Ascending aorta (tissue), 2 donors: ENCODE results near the gene MCC. TPM values are rescaled to one million over a fixed set of nuclear protein-coding genes. Genes with fewer than 3 reads are reported as not detected.

ENCODE experiments used
- DNase-seq, 2 donors: peaks; one replicate each; pipeline ENCODE4 v3.0.0-alpha.2; 2019; ENCODE audit warnings: low spot score in 2 of 2
- H3K27ac ChIP-seq, 2 donors: fragments of 200-600 bp; sonication (generic); one replicate each; pipeline ENCODE4 v1.5.1; 2016 to 2017; ENCODE audit warnings: mild to moderate bottlenecking in 1 of 2
- H3K27me3 ChIP-seq: fragments of 200-600 bp; sonication (generic); one replicate; pipeline ENCODE4 v1.5.1; 2017
- H3K36me3 ChIP-seq, 2 donors: fragments of 200-600 bp; sonication (generic); one replicate each; pipeline ENCODE4 v1.5.1; 2016
- H3K4me1 ChIP-seq, 2 donors: fragments of 200-600 bp; sonication (generic); one replicate each; pipeline ENCODE4 v1.5.1; 2016 to 2017; ENCODE audit warnings: mild to moderate bottlenecking in 1 of 2
- H3K4me3 ChIP-seq, 2 donors: fragments of 200-600 bp; sonication (generic); one replicate each; pipeline ENCODE4 v1.5.1; 2016 to 2017; ENCODE audit warnings: mild to moderate bottlenecking in 1 of 2
- H3K9me3 ChIP-seq, 2 donors: fragments of 200-600 bp; sonication (generic); one replicate each; pipeline ENCODE4 v1.5.1; 2016
- CTCF ChIP-seq, 3 experiments: fragments of 200-600 bp in 2 of 3; fragments of 450-650 bp in 1 of 3; sonication (generic) in 2 of 3; IDR thresholded peaks; one replicate each; pipeline ENCODE4 v1.5.1; 2016 to 2019; ENCODE audit warnings: antibody characterized with exemption in 3 of 3, mild to moderate bottlenecking in 1 of 3, moderate library complexity in 1 of 3
- intact Hi-C: fragments of 100-400 bp; cut with DNase I; formaldehyde crosslinking; loops from one replicate; pipeline ENCODE4 v1.15.1; 2023
- total RNA-seq: library from RNA; depleted of rRNA; stranded (reverse); fragments of >200 nt; gene quantifications from one replicate; pipeline ENCODE4 v1.1.0, GENCODE V29; 2016

The MCC gene
- total RNA-seq, 1 donor from 2014 or later, result 67.9 TPM

- no peak for DNase-seq
- H3K36me3 ChIP-seq, result peaks cover 0 to 3% of the 10 kb centered on the region in 2 donors
- H3K9me3 ChIP-seq, result no peaks in the 10 kb centered on the region
- no peak overlapping the region for H3K27ac ChIP-seq
- H3K4me3 ChIP-seq, result no peak overlapping the region
- H3K4me1 ChIP-seq, result no peaks in the 10 kb centered on the region
- no peaks in the 10 kb centered on the region for H3K27me3 ChIP-seq
- intact Hi-C loops, result no loop called here
- TF ChIP-seq CTCF (IDR thresholded peaks at IDR 0.05), result no peak
Measured at GRCh38 chr5:113061846-113062780, 426.1 kb downstream of the MCC start.

GRCh38 chr5:113060408-113061025, 427.7 kb downstream of the MCC start:
- H3K9me3 ChIP-seq, result no peaks in the 10 kb centered on the region
- intact Hi-C loops, result no loop called here
- DNase-seq, result no peak
- no peak overlapping the region for H3K4me3 ChIP-seq
- no peak overlapping the region for H3K27ac ChIP-seq
- no peak for TF ChIP-seq CTCF (IDR thresholded peaks at IDR 0.05)
- H3K4me1 ChIP-seq, result no peaks in the 10 kb centered on the region
- H3K36me3 ChIP-seq, result no peaks in the 10 kb centered on the region
- H3K27me3 ChIP-seq, result no peaks in the 10 kb centered on the region

- Histone ChIP-seq H3K27ac (no peak overlapping the region), H3K27me3 (no peaks in the 10 kb centered on the region), H3K4me1 (no peaks in the 10 kb centered on the region), H3K36me3 (no peaks in the 10 kb centered on the region), H3K9me3 (no peaks in the 10 kb centered on the region), H3K4me3 (no peak overlapping the region)
- intact Hi-C loops, result no loop called here
- TF ChIP-seq CTCF (IDR thresholded peaks at IDR 0.05), result no peak
- no peak for DNase-seq
Measured at GRCh38 chr5:113059232-113060040, 428.8 kb downstream of the MCC start.

- intact Hi-C loops, result no loop called here
- no peak for DNase-seq
- H3K27me3 ChIP-seq, result no peaks in the 10 kb centered on the region
- no peaks in the 10 kb centered on the region for H3K4me1 ChIP-seq
- peaks cover 0 to under 1% of the 10 kb centered on the region in 2 donors for H3K36me3 ChIP-seq
- H3K27ac ChIP-seq, result no peak overlapping the region
- no peaks in the 10 kb centered on the region for H3K9me3 ChIP-seq
- TF ChIP-seq CTCF (IDR thresholded peaks at IDR 0.05), result no peak
- no peak overlapping the region for H3K4me3 ChIP-seq
Measured at GRCh38 chr5:113058706-113059226, 429.5 kb downstream of the MCC start.

- Histone ChIP-seq H3K27me3 (no peaks in the 10 kb centered on the region), H3K36me3 (peaks cover 0 to 5% of the 10 kb centered on the region in 2 donors), H3K9me3 (no peaks in the 10 kb centered on the region), H3K4me1 (no peaks in the 10 kb centered on the region), H3K4me3 (no peak overlapping the region), H3K27ac (no peak overlapping the region)
- no peak for TF ChIP-seq CTCF (IDR thresholded peaks at IDR 0.05)
- intact Hi-C loops, result no loop called here
- DNase-seq, result no peak
Measured at GRCh38 chr5:113058269-113058668, 430.0 kb downstream of the MCC start.
